ENCODE results near the gene OR14I1.
A peak's percentile ranks its signal among the peaks of the same experiment; 100 is the strongest.

Gene OR14I1

DNA sequence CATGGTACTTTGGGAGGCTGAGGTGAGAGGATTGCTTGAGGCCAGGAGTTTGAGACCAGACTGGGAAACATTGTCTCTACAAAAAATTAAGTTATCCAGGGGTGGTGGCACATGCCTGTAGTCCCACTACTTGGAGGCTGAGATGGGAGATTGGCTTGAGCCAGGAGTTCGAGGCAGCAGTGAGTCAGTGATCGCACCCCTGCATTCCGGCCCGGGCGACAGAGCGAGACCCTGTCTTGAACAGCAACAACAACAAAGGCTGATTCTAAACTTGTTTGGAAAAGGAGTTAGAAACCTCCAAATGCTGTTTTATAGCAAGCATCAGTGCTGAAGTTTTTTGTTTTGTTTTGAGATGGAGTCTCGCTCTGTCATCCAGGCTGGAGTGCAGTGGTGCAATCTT lies 38.3 kb upstream of the OR14I1 start:
- no peak for DNase-seq (ENCODE audit: low read depth)
- TF ChIP-seq POLR2A (IDR thresholded peaks at IDR 0.05; ENCODE audit: extremely low read depth, insufficient read length) (no peak), MYC (IDR thresholded peaks at IDR 0.05; ENCODE audit: low read depth, low read length) (no peak)
- TF ChIP-seq, protein P1, sequence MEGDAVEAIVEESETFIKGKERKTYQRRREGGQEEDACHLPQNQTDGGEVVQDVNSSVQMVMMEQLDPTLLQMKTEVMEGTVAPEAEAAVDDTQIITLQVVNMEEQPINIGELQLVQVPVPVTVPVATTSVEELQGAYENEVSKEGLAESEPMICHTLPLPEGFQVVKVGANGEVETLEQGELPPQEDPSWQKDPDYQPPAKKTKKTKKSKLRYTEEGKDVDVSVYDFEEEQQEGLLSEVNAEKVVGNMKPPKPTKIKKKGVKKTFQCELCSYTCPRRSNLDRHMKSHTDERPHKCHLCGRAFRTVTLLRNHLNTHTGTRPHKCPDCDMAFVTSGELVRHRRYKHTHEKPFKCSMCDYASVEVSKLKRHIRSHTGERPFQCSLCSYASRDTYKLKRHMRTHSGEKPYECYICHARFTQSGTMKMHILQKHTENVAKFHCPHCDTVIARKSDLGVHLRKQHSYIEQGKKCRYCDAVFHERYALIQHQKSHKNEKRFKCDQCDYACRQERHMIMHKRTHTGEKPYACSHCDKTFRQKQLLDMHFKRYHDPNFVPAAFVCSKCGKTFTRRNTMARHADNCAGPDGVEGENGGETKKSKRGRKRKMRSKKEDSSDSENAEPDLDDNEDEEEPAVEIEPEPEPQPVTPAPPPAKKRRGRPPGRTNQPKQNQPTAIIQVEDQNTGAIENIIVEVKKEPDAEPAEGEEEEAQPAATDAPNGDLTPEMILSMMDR (IDR thresholded peaks at IDR 0.05; ENCODE audit: low read depth, low read length): no peak
- TF ChIP-seq, protein P2, sequence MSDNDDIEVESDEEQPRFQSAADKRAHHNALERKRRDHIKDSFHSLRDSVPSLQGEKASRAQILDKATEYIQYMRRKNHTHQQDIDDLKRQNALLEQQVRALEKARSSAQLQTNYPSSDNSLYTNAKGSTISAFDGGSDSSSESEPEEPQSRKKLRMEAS (IDR thresholded peaks at IDR 0.05; ENCODE audit: low read depth, low read length): no peak
- H3K4me3 ChIP-seq (ENCODE audit: low read depth, low read length): no peak overlapping the region

DNA sequence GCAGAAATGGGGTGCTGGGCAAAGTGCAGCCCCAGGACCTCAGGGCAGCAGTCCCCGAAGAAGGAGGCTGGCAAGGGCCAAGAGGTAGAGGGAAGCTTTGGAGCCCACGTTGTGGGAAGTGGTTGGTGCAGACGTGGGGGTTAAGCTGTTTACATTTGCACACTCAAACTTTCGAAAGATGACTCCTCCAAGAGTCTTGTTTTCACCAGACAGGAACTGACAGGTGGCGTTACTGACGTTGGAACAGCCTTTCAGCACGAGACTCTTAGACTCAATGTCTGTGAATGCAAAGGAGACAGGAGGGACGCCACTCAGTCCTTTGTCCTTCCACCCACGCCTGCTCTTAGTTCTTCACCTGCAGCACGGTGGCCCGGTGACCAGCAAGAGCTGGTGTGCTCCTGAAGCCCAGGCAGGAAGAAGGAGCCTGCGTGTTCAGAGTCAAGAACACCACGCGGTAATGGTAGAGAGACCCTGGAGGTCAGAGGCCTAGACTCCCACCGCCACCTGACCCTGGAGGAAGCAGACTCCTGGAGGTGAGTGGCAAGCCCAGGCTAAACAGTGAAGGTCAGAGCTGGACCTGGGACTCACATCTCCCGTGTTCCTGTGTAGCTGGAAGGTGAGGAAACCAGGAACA lies 37.1 kb upstream of the OR14I1 start:
- peak; percentile 61 for DNase-seq (ENCODE audit: low read depth)
- TF ChIP-seq, protein P2 (IDR thresholded peaks at IDR 0.05; ENCODE audit: low read depth, low read length): peak; percentile 48
- TF ChIP-seq MYC (IDR thresholded peaks at IDR 0.05; ENCODE audit: low read depth, low read length): peak; percentile 39; the same call in 1 of the 2 replicates
- TF ChIP-seq, protein P1 (IDR thresholded peaks at IDR 0.05; ENCODE audit: low read depth, low read length): no peak
- H3K4me3 ChIP-seq (ENCODE audit: low read depth, low read length): no peak overlapping the region

DNA sequence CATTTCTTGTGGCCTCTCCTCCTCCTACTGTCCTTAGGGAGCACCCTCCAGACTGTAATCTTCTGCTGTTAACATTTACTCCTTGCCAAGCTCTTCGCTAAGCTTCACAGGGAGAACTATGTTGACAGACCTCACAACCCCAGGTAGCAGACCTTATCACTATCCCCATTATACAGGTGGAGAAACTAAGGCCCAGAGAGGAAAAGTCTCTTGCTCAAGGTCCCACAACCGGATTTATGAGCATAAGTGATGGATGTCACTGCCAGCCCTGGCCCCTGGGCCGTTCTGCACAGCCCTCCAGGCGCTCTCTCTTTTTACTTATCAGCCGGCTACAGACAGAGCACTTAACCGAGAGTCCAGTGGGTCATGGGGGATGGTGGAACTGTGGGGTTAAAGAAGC lies 34.9 kb upstream of the OR14I1 start:
- H3K4me3 ChIP-seq (ENCODE audit: low read depth, low read length): no peak overlapping the region
- no peak for DNase-seq (ENCODE audit: low read depth)
- TF ChIP-seq, protein P1 (IDR thresholded peaks at IDR 0.05; ENCODE audit: low read depth, low read length): no peak
- TF ChIP-seq, protein P2 (IDR thresholded peaks at IDR 0.05; ENCODE audit: low read depth, low read length): no peak
- TF ChIP-seq MYC (IDR thresholded peaks at IDR 0.05; ENCODE audit: low read depth, low read length): no peak
- TF ChIP-seq POLR2A (IDR thresholded peaks at IDR 0.05; ENCODE audit: extremely low read depth, insufficient read length): no peak

DNA sequence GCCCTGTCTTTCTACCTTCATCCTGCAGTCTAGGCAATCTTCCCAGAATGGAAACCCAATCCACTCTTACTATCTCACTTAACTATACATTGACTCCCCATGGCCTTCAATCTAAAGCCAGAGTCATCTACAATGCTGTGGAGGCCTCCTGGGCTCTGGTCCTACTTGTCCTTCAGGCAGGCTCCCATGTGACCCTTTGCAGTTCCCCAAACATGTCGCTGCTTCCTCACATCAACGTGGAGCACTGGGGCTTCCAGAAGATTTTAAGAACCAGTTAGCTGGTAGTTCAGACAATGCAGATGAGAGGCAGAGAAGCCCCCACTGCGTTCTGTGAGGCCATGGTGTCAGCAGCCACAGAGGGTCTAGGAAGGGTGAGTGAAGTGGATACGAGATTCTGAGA lies 34.4 kb upstream of the OR14I1 start:
- H3K4me3 ChIP-seq (ENCODE audit: low read depth, low read length): no peak overlapping the region
- TF ChIP-seq, protein P1 (IDR thresholded peaks at IDR 0.05; ENCODE audit: low read depth, low read length): no peak
- no peak for TF ChIP-seq POLR2A (IDR thresholded peaks at IDR 0.05; ENCODE audit: extremely low read depth, insufficient read length)
- TF ChIP-seq, protein P2 (IDR thresholded peaks at IDR 0.05; ENCODE audit: low read depth, low read length): no peak
- TF ChIP-seq MYC (IDR thresholded peaks at IDR 0.05; ENCODE audit: low read depth, low read length): no peak
- DNase-seq (ENCODE audit: low read depth): no peak

DNA sequence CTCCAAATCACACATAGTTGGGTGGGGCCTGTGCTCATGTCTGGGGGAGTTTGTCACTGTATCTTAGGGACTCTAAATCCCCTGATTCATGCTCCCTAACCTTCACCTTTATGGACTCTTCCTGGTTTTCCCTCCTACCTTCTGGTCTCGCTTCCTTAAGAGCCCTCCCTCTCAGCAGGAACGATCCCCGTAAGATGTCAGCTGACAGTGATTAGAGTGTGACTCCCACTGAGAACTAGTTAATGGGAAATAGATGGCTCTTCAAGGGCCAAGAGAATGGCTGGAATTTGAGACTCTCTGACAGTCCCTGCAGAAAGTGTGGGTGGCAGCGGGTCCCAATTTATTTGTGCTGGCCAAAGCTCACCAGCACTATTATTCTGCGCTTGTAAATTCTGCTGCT lies 31.0 kb upstream of the OR14I1 start:
- no peak for DNase-seq (ENCODE audit: low read depth)
- H3K4me3 ChIP-seq (ENCODE audit: low read depth, low read length): no peak overlapping the region
- TF ChIP-seq, protein P1 (IDR thresholded peaks at IDR 0.05; ENCODE audit: low read depth, low read length): no peak
- TF ChIP-seq POLR2A (IDR thresholded peaks at IDR 0.05; ENCODE audit: extremely low read depth, insufficient read length): no peak
- no peak for TF ChIP-seq MYC (IDR thresholded peaks at IDR 0.05; ENCODE audit: low read depth, low read length)
- TF ChIP-seq, protein P2 (IDR thresholded peaks at IDR 0.05; ENCODE audit: low read depth, low read length): no peak

All from NB4 (cell line).